NCI-H1694 treated with DMSO at 0.1 percent for 48 hours (cell line): ENCODE results near the gene GH1.
A peak's percentile ranks its signal among the peaks of the same experiment; 100 is the strongest.
"Not testable (repeated sequence)": the region's sequence is repeated elsewhere in the genome, so short reads cannot be mapped to it uniquely, and the experiment has no call there.

Source experiments
- DNase-seq: peaks from one replicate; lab custom pipeline; 2025; lab: John Stamatoyannopoulos, UW

The GH1 gene

DNA sequence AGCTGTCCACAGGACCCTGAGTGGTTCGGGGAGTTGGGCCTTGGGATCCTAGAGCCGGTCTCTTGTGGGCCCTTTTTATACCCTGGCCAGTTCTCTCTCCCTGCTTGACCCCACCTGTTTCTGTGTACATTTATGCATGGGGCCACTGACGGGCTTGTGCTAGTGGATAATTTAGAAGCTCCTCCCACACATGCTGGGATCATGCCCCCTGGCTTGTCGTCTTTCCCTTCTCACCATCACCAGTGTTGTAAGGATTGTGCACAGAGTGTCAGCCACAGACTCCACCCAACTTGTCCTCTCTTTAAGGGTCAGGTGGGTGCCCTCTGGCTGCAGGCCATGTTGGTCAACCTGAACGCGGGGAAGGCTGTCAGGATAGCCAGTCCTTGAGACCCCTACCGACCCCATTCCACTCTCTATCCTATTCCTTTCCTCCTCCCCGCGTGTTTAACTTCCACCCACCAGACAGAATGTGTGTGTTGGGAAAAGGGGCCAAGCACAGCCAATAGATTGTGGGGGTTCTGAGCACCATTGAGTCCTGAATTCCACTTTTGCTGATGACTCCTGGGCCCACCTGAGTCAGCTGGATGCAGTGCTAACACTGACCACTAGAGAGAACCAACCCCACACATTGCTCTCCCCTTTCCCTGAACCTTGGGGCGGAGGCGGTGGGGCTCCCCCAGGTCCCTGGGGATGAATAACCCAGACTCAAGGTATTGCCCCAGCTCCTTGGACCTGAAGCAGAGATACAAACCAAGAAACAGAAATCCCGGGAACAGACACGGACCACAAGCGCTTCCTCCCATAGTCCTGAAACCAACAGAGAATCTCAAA is 21.9 kb downstream of the GH1 start, which contains the start of gene CSH1:
Gene CSH1, minus strand, starts transcription at position 51 of the 831 bp plus-strand sequence. CDS start 63 bp downstream, outside the sequence.
- DNase-seq, result not testable (repeated sequence)

DNA sequence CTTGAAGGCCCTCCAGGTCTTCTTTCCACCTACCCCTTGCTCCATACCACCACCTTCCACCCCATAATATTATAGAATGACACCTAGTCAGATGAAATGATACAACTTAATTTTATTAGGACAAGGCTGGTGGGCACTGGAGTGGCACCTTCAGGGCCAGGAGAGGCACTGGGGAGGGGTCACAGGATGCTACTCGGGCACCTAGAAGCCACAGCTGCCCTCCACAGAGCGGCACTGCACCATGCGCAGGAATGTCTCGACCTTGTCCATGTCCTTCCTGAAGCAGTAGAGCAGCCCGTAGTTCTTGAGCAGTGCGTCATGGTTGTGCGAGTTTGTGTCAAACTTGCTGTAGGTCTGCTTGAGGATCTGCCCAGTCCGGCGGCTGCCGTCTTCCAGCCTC is 23.8 kb downstream of the GH1 start:
- not testable (repeated sequence) for DNase-seq

GRCh38 chr17:63894021-63894420 is 24.6 kb downstream of the GH1 start:
- not testable (repeated sequence) for DNase-seq

DNA sequence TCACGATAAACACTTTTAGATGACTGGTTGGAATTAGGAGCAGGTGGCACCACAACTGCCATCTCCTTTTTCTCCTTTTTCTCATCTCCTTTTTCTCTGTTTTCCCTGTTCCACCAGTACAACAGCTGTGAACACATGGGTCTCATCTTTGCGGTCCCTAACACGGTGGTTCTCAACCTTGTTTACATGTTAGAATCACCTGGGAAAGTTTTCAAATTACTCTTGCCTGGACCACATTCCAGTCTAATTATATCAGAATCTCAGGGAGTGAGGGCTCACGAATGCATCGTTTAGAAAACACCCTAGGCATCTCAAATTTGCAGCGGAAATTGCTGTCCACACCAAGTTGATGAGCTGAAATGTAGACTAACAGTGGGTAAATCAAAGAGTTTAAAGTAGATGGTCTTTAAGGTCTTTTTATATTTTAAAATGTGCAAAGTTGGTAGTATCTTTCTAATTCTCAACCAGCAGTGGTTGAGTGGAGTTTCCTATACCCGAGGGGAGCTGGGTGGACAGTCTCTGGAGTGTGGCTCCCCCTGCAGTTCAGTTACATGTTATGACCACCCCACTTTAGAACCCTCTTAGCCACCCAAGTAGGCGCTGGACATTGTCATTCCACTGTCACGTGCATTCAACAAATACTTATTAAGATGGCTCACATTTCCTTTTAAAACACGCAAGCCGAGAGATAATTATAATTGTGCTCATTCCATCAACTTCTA is 26.2 kb downstream of the GH1 start:
- DNase-seq, result not testable (repeated sequence)

DNA sequence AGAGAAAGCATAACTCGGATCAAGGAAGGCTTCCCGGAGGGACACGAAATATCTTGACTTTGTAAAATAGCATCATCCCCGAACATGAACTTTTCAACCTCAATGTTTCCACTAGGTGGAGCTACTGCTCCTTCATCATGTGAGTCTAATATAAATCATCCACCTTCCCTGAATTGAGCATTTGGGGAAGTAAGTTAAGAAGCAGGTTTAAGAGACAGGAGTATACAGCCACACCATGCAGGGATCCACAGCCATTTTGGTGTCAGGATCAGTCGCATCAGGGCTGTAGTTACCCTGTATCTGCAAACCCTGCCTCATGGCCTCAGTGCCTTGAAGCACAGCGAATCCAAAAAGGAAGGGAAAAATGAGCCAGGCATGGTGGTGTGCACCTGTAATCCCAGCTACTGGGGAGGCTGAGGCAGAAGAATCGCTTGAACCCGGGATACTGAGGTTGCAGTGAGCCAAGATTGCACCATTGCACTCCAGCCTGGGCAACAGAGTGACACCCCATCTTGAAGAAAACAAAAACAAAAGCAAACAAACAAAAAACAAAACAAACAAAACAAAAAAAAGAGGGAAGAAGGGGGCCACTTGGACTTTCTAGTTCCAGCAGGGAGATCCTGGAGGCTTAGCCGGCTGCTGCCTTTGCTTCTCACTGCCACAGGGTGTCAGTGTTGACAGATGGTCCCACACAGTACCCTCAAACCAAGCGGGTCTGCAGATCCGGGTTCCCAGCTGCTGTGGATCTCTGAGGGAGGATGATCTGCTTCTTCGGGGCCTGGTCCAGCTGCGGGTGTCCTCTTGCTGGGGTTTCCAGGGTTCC is 29.4 kb downstream of the GH1 start:
- DNase-seq, result peak; percentile 34

- not testable (repeated sequence) for DNase-seq
These were observed 33.5 kb downstream of the GH1 start for GRCh38 chr17:63885119-63885518.

- DNase-seq, result not testable (repeated sequence)
These were observed 36.0 kb downstream of the GH1 start for GRCh38 chr17:63882626-63883126.

DNA sequence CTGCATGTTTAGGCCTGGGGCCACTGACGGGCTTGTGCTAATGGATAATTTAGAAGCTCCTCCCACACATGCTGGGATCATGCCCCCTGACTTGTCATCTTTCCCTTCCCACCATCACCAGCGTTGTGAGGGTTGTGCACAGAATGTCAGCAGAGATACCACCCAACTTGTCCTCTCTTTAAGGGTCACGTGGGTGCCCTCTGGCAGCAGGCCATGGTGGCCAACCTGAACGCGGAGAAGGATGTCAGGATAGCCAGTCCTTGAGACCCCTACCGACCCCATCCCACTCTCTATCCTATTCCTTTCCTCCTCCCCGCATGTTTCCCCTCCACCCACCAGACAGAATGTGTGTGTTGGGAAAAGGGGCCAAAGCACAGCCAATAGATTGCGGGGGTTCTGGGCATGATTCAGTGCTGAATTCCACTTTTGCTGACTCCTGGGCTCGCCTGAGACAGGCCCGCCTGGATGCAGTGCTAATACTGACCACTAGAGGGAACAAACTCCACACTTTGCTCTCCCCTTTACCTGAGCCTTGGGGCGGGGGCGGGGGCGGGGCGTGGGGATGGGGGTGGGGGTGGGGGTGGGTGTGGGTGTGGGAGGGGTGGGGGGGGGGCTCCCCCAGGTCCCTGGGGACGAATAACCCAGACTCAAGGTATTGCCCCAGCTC is 36.6 kb downstream of the GH1 start, which contains the start of gene GH2:
Gene GH2, minus strand, starts transcription at position 10 of the 667 bp plus-strand sequence. CDS start 143 bp downstream, outside the sequence.
- DNase-seq, result peak; percentile 41

GRCh38 chr17:63881337-63881736 is 37.3 kb downstream of the GH1 start:
- not testable (repeated sequence) for DNase-seq

DNA sequence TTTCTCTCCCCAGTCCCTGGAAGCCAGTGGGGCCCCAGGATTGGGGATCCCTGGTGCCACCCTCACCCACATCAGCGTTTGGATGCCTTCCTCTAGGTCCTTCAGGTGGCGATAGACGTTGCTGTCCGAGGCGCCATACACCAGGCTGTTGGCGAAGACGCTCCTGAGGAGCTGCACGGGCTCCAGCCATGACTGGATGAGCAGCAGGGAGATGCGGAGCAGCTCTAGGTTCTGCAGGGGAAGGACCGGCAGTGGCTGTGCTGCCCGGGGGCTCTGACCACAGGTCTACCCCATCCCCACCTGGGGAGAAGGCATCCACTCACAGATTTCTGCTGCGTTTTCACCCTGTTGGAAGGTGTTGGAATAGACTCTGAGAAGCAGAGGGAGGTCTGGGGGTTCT is 37.9 kb downstream of the GH1 start:
- no peak for DNase-seq

- DNase-seq, result not testable (repeated sequence)
These were observed 40.2 kb downstream of the GH1 start for GRCh38 chr17:63878413-63878812.

DNA sequence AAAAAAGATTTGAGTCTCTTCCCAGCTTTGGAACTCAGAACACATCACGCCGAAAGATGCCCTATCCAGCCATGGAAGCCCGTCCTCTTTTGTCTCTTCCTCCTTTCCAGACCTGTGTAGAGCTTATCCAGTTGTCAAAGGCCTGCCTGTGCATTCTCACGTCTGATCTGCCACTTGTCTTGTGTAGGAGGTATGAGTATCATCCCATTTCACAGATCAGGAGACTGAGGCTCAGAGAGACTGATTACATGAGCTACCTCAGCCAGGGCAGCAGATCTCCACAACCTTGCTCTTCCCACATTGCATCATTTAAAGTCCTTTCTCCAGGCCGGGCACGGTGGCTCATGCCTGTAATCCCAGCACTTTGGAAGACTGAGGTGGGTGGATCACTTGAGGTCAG is 43.9 kb downstream of the GH1 start:
- not testable (repeated sequence) for DNase-seq

DNA sequence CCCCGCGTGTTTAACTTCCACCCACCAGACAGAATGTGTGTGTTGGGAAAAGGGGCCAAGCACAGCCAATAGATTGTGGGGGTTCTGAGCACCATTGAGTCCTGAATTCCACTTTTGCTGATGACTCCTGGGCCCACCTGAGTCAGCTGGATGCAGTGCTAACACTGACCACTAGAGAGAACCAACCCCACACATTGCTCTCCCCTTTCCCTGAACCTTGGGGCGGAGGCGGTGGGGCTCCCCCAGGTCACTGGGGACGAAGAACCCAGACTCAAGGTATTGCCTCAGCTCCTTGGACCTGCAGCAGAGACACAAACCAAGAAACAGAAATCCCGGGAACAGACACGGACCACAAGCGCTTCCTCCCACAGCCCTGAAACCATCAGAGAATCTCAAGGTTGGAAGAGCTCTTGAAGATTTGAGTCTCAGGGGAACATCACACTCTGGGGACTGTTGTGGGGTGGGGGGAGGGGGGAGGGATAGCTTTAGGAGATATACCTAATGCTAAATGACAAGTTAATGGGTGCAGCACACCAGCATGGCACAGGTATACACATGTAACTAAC is 44.5 kb downstream of the GH1 start:
- not testable (repeated sequence) for DNase-seq

DNA sequence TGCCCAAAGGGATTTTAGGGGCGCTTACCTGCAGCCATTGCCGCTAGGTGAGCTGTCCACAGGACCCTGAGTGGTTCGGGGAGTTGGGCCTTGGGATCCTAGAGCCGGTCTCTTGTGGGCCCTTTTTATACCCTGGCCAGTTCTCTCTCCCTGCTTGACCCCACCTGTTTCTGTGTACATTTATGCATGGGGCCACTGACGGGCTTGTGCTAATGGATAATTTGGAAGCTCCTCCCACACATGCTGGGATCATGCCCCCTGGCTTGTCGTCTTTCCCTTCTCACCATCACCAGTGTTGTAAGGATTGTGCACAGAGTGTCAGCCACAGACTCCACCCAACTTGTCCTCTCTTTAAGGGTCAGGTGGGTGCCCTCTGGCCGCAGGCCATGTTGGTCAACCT is 45.1 kb downstream of the GH1 start, which contains the start of gene CSH2:
Gene CSH2, minus strand, starts transcription at position 101 of the 400 bp plus-strand sequence. Its CDS starts 63 bp downstream, at position 38.
- not testable (repeated sequence) for DNase-seq

- DNase-seq, result not testable (repeated sequence)
These were observed 46.8 kb downstream of the GH1 start for GRCh38 chr17:63871646-63872365.

- not testable (repeated sequence) for DNase-seq
These were observed 48.4 kb downstream of the GH1 start for GRCh38 chr17:63870292-63870665.

- not testable (repeated sequence) for DNase-seq
These were observed 48.9 kb downstream of the GH1 start for GRCh38 chr17:63869491-63870291.
